Lower leg skin (tissue), 4 donors: ENCODE results near the gene DAGLA. TPM values are rescaled to one million over a fixed set of nuclear protein-coding genes. Genes with fewer than 3 reads are reported as not detected.

Experiments used
- DNase-seq, 2 donors: peaks; one replicate each; pipeline ENCODE4 v3.0.0-alpha.2; 2019; ENCODE audit warnings: low spot score in 2 of 2
- H3K4me3 ChIP-seq: fragments of 200-600 bp; sonication (generic); 2 replicates; pipeline ENCODE4 v1.5.1; 2017; ENCODE audit warnings: mild to moderate bottlenecking, low read depth; ENCODE audit not compliant: poor library complexity, severe bottlenecking
- POLR2A ChIP-seq, 2 donors: fragments of 450-650 bp; IDR thresholded peaks; one replicate each; pipeline ENCODE4 v1.6.1; 2016 to 2017; ENCODE audit warnings: antibody characterized with exemption in 2 of 2, mild to moderate bottlenecking in 1 of 2, moderate library complexity in 1 of 2
- WGBS, 2 donors: methylation state at CpG; one replicate each; pipeline ENCODE4 v1.1.5; 2018; 5-methylcytosine and 5-hydroxymethylcytosine counted together
- intact Hi-C: fragments of 100-400 bp; cut with DNase I; formaldehyde crosslinking; loops from one replicate; pipeline ENCODE4 v1.15.0; 2023; ENCODE audit warnings: low total_unique reads
- total RNA-seq, 4 donors: library from RNA; depleted of rRNA; stranded (reverse); fragments of >200 nt; gene quantifications; one replicate each; pipeline ENCODE4 v1.1.0, GENCODE V29; 2016
- TF ChIP-seq, protein P1 (sequence below), 3 donors: fragments of 450-650 bp; IDR thresholded peaks; one replicate each; pipeline ENCODE4 v1.5.1; 2016; ENCODE audit warnings: antibody characterized with exemption in 3 of 3, mild to moderate bottlenecking in 3 of 3, moderate library complexity in 2 of 3

DAGLA gene
- total RNA-seq, 4 donors from 2014 or later: 0.23 to 1.8 (median 0.79) TPM

DNA sequence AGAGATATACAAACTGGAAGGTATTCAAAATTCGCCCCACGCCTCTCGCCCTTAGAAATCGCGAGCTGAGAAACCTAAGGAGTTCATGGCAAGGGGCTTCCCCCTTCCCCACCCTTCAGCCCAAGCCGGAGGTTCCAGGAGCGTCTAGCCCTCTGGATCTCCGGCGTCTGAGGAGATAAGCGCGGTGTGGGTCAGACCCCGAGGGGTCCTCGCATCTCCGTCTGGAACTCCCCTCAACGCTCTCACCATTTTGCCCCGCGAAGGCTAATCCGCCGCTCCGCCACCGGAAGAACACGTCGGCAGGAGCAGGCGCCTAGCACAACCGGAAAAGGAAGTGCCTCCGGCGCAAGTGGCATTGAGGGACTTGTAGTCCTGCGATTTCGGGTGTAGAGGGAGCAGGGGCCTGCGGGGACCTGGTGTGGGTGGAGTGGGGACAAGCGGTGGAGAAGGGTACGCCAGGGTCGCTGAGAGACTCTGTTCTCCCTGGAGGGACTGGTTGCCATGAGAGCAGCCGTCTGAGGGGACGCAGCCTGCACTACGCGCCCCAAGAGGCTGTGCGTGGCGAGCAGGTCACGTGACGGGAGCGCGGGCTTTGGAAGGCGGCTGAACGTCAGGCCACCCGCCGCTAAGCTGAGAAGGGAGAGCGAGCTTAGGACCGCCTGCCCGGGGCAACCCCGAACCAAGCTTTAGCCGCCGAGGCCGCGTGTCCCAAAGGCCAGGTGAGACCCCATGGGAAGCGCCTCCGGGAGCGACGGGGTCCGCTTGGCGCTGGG, 112.3 kb downstream of the DAGLA start, which contains the start of the genes FEN1 and TMEM258:
Gene FEN1 (plus strand): TSS at position 602 of the 773 bp plus-strand sequence. CDS start 2,451 bp downstream, outside the sequence.
Gene TMEM258 (minus strand): TSS at position 290 of the 773 bp plus-strand sequence. CDS start 41 bp downstream, at position 249.
- TF ChIP-seq POLR2A (IDR thresholded peaks at IDR 0.05): peak in 1 of 2 donors; percentile 55
- TF ChIP-seq, protein P1, sequence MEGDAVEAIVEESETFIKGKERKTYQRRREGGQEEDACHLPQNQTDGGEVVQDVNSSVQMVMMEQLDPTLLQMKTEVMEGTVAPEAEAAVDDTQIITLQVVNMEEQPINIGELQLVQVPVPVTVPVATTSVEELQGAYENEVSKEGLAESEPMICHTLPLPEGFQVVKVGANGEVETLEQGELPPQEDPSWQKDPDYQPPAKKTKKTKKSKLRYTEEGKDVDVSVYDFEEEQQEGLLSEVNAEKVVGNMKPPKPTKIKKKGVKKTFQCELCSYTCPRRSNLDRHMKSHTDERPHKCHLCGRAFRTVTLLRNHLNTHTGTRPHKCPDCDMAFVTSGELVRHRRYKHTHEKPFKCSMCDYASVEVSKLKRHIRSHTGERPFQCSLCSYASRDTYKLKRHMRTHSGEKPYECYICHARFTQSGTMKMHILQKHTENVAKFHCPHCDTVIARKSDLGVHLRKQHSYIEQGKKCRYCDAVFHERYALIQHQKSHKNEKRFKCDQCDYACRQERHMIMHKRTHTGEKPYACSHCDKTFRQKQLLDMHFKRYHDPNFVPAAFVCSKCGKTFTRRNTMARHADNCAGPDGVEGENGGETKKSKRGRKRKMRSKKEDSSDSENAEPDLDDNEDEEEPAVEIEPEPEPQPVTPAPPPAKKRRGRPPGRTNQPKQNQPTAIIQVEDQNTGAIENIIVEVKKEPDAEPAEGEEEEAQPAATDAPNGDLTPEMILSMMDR (IDR thresholded peaks at IDR 0.05): no peak
- WGBS, 2 donors: 0 to 1% methylated on average over 39 to 61 of the region's 61 CpGs
- DNase-seq: peak; percentile 86 to 98
- intact Hi-C loops: loop anchor here (10.0 kb wide), 1 partner anchor 322 kb away; no protein-coding TSS in a partner anchor
- peak within 1 kb of the TSS; percentile 77 for H3K4me3 ChIP-seq

DNA sequence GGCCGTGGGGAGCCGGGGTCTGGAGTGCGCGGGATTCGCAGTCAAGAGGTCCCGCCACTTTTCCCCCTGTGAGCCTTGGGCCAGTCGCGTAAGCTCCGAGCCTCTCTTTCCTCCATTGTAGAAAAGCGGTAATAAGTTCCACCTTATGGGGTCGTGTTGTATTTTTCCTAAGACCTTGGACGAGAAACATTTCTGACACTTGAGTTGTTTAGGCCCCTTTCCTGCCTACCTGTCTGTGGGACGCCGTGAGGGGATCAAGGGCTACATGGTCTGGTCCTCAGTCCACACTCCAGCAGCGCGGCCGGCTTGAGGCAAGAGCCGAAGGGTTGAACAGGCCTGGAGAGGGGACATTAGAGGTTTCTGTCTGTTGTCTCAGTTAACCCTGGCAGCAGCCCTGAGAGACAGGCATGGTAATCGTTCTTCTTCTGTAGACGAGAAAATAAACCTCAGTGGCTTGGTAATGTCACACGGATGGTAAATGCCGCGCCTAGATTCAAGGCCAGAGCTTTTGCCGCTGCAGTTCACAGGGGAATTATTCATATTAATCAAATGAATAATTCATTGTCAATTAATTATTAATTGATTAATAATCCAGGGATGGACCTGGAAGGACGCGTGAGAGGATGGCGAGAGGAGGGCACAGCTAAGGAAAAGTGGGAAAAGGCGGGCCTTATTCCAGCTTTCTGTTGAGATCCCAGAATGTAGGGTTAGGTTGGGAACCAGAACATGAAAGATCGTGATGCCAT, 113.1 kb downstream of the DAGLA start:
- 2 to 5% methylated on average over 20 to 29 of the region's 29 CpGs for WGBS, 2 donors
- TF ChIP-seq, protein P1 (IDR thresholded peaks at IDR 0.05): no peak
- no peak for TF ChIP-seq POLR2A (IDR thresholded peaks at IDR 0.05)
- intact Hi-C loops: loop anchor here (10.0 kb wide), 1 partner anchor 322 kb away; no protein-coding TSS in a partner anchor
- no peak for DNase-seq
- H3K4me3 ChIP-seq: peak overlapping the region; percentile 77

DNA sequence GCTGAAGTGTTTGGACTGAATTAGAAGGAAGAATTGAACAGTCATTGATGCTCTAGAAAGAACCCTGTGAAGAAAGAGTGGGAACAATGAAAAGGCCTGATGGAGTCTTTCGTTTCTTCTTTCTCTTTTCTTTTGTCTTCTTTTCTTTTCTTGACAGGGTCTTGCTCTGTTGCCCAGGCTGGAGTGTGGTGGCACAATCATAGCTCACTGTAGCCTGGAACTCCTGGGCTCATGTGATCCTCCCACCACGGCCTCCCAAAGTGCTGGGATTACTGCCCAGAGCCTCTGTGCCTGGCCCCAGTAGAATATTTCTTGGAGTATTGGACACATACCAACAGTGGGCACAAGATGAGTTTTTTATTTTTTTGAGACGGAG, 113.6 kb downstream of the DAGLA start:
- WGBS, 2 donors: 49 to 65% methylated on average over 3 of the region's 3 CpGs
- intact Hi-C loops: loop anchor here (10.0 kb wide), 1 partner anchor 321 kb away; no protein-coding TSS in a partner anchor
- DNase-seq: no peak
- TF ChIP-seq, protein P1 (IDR thresholded peaks at IDR 0.05): no peak
- no peak for TF ChIP-seq POLR2A (IDR thresholded peaks at IDR 0.05)
- no peak overlapping the region for H3K4me3 ChIP-seq

DNA sequence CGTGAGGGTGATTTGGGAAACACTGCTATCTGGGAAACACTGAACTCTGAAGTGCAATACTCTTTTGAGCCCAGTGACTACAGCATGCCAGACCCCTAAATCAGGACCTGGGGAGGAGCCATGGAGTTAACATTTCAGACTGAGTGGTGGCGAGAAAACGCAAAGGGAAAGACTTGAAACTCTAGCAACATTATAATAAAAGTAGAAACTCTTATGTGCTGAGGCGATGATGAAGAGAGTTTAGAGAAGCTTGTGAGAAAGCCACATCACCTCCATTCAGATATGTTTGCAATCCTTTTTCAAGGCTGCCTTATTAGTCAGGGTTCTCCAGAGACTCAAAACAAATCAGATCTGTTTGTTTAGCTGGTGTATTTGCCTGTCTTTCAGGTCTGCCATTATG, 114.4 kb downstream of the DAGLA start:
- no peak for TF ChIP-seq POLR2A (IDR thresholded peaks at IDR 0.05)
- TF ChIP-seq, protein P1 (IDR thresholded peaks at IDR 0.05): no peak
- DNase-seq: no peak
- H3K4me3 ChIP-seq: no peak overlapping the region
- intact Hi-C loops: loop anchor here (10.0 kb wide), 1 partner anchor 320 kb away; no protein-coding TSS in a partner anchor
- 86 to 91% methylated on average over 4 of the region's 4 CpGs for WGBS, 2 donors

DNA sequence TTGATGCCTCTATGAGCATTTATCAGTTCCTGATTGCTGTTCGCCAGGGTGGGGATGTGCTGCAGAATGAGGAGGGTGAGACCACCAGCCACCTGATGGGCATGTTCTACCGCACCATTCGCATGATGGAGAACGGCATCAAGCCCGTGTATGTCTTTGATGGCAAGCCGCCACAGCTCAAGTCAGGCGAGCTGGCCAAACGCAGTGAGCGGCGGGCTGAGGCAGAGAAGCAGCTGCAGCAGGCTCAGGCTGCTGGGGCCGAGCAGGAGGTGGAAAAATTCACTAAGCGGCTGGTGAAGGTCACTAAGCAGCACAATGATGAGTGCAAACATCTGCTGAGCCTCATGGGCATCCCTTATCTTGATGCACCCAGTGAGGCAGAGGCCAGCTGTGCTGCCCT, 115.3 kb downstream of the DAGLA start:
- intact Hi-C loops: loop anchor here (10.0 kb wide), 1 partner anchor 319 kb away; no protein-coding TSS in a partner anchor
- WGBS, 2 donors: 91 to 92% methylated on average over 10 to 12 of the region's 12 CpGs

More for the DNA sequence above, 115.3 kb downstream of the DAGLA start:
- no peak for DNase-seq
- TF ChIP-seq, protein P1 (IDR thresholded peaks at IDR 0.05): no peak
- TF ChIP-seq POLR2A (IDR thresholded peaks at IDR 0.05): no peak
- no peak overlapping the region for H3K4me3 ChIP-seq
